H9 (cell line): ENCODE measurements around the gene RHEBL1. TPM values are rescaled to one million over a fixed set of nuclear protein-coding genes. Genes with fewer than 3 reads are reported as not detected.

Experiments
- DNase-seq: peaks from one replicate; pipeline ENCODE4 v3.0.0-alpha.2; 2017
- H2AFZ ChIP-seq: one replicate; pipeline ENCODE4 v1.6.1; 2013; ENCODE audit warnings: mild to moderate bottlenecking, low read length, control low read depth, moderate library complexity
- H2AK5ac ChIP-seq: 2 replicates; pipeline ENCODE4 v1.6.1; 2013; ENCODE audit warnings: low read length, control low read depth, mixed read lengths; ENCODE audit not compliant: insufficient read length
- H2BK120ac ChIP-seq: one replicate; pipeline ENCODE4 v1.6.1; 2013; ENCODE audit warnings: low read depth, mild to moderate bottlenecking, low read length, control low read depth, inconsistent platforms; ENCODE audit not compliant: poor library complexity, severe bottlenecking
- H2BK12ac ChIP-seq: 2 replicates; pipeline ENCODE4 v1.6.1; 2013; ENCODE audit warnings: low read length, control low read depth, mixed read lengths, low read depth; ENCODE audit not compliant: insufficient read length
- H2BK15ac ChIP-seq: 2 replicates; pipeline ENCODE4 v1.6.1; 2013; ENCODE audit warnings: low read depth, low read length, control low read depth
- H2BK20ac ChIP-seq: one replicate; pipeline ENCODE4 v1.6.1; 2013; ENCODE audit warnings: low read depth, mild to moderate bottlenecking, low read length, control low read depth, inconsistent platforms; ENCODE audit not compliant: poor library complexity, severe bottlenecking
- H2BK5ac ChIP-seq: 2 replicates; pipeline ENCODE4 v1.6.1; 2013; ENCODE audit warnings: low read length, control low read depth, mixed read lengths; ENCODE audit not compliant: insufficient read length
- H3K14ac ChIP-seq: 2 replicates; pipeline ENCODE4 v1.6.1; 2013; ENCODE audit warnings: low read length, control low read depth; ENCODE audit not compliant: insufficient read depth
- H3K18ac ChIP-seq: 2 replicates; pipeline ENCODE4 v1.6.1; 2013; ENCODE audit warnings: low read depth, mild to moderate bottlenecking, mixed read lengths, low read length, control low read depth; ENCODE audit not compliant: insufficient read length
- H3K23ac ChIP-seq: 2 replicates; pipeline ENCODE4 v1.6.1; 2013; ENCODE audit warnings: low read length, control low read depth, mixed read lengths, low read depth; ENCODE audit not compliant: insufficient read length
- H3K23me2 ChIP-seq: 2 replicates; pipeline ENCODE4 v1.6.1; 2013; ENCODE audit warnings: low read depth, mild to moderate bottlenecking, mixed read lengths, low read length, control low read depth; ENCODE audit not compliant: insufficient read length, poor library complexity, severe bottlenecking
- H3K27ac ChIP-seq: 2 replicates; pipeline ENCODE4 v1.5.1; 2013; ENCODE audit warnings: low read length, control low read depth, mixed read lengths, low read depth; ENCODE audit not compliant: insufficient read length
- H3K27me3 ChIP-seq: 2 replicates; pipeline ENCODE4 v1.6.1; 2013; ENCODE audit warnings: low read length, control low read depth, inconsistent platforms; ENCODE audit not compliant: insufficient read depth
- H3K4ac ChIP-seq: 2 replicates; pipeline ENCODE4 v1.6.1; 2013; ENCODE audit warnings: low read depth, mild to moderate bottlenecking, control low read depth, inconsistent platforms, low read length, moderate library complexity
- H3K4me1 ChIP-seq: 2 replicates; pipeline ENCODE4 v1.6.1; 2013; ENCODE audit warnings: low read length, control low read depth, inconsistent platforms; ENCODE audit not compliant: insufficient read depth
- H3K4me2 ChIP-seq: 2 replicates; pipeline ENCODE4 v1.6.1; 2013; ENCODE audit warnings: low read length, control low read depth, mixed read lengths; ENCODE audit not compliant: insufficient read length, insufficient read depth
- H3K56ac ChIP-seq: 2 replicates; pipeline ENCODE4 v1.6.1; 2013; ENCODE audit warnings: low read depth, mild to moderate bottlenecking, mixed read lengths, low read length, control low read depth; ENCODE audit not compliant: insufficient read length
- H3K79me1 ChIP-seq: 2 replicates; pipeline ENCODE4 v1.6.1; 2013; ENCODE audit warnings: low read depth, mild to moderate bottlenecking, moderate library complexity, low read length, control low read depth, inconsistent platforms; ENCODE audit not compliant: insufficient read depth, poor library complexity, severe bottlenecking
- H3K79me2 ChIP-seq: 2 replicates; pipeline ENCODE4 v1.6.1; 2013; ENCODE audit warnings: low read length, control low read depth, inconsistent platforms; ENCODE audit not compliant: insufficient read depth
- H3K9ac ChIP-seq: 2 replicates; pipeline ENCODE4 v1.6.1; 2013; ENCODE audit warnings: low read length, control low read depth, mixed read lengths; ENCODE audit not compliant: insufficient read length; ENCODE audit errors: extremely low read depth
- H3K9me3 ChIP-seq: one replicate; pipeline ENCODE4 v1.6.1; 2013; ENCODE audit warnings: low read depth, low read length, inconsistent platforms; ENCODE audit not compliant: control insufficient read depth
- H3T11ph ChIP-seq: one replicate; pipeline ENCODE4 v1.6.1; 2013; ENCODE audit warnings: mild to moderate bottlenecking, low read length, control low read depth, inconsistent platforms
- H4K20me1 ChIP-seq: one replicate; pipeline ENCODE4 v1.6.1; 2013; ENCODE audit not compliant: control insufficient read depth, insufficient read length, insufficient read depth
- H4K5ac ChIP-seq: 2 replicates; pipeline ENCODE4 v1.6.1; 2013; ENCODE audit warnings: low read depth, mild to moderate bottlenecking, mixed read lengths, low read length, control low read depth; ENCODE audit not compliant: insufficient read length
- H4K8ac ChIP-seq: replicated peaks from 2 replicates; pipeline ENCODE4 v1.6.1; 2013; ENCODE audit warnings: low read length, control low read depth, mixed read lengths, low read depth; ENCODE audit not compliant: insufficient read length
- H4K91ac ChIP-seq: 2 replicates; pipeline ENCODE4 v1.6.1; 2013; ENCODE audit warnings: low read depth, mild to moderate bottlenecking, moderate library complexity, mixed read lengths, low read length, control low read depth; ENCODE audit not compliant: insufficient read length
- H3K27ac Mint-ChIP-seq, 3 experiments: 2 replicates in 2 of 3; 3 replicates in 1 of 3; pipeline ENCODE4 v1.8.0; 2020 to 2021; ENCODE audit warnings: mixed read lengths in 3 of 3, mild to moderate bottlenecking in 1 of 3, moderate library complexity in 1 of 3
- H3K27me3 Mint-ChIP-seq: 2 replicates; pipeline ENCODE4 v1.8.0; 2021; ENCODE audit warnings: low read depth, mild to moderate bottlenecking, moderate library complexity, mixed read lengths
- H3K36me3 Mint-ChIP-seq, 3 experiments: 2 replicates in 2 of 3; 3 replicates in 1 of 3; pipeline ENCODE4 v1.8.0; 2020 to 2021; ENCODE audit warnings: low read depth in 3 of 3, mixed read lengths in 3 of 3; ENCODE audit not compliant: insufficient read depth in 1 of 3
- H3K4me1 Mint-ChIP-seq, 2 experiments: 2 replicates each; pipeline ENCODE4 v1.8.0; 2020; ENCODE audit warnings: mixed read lengths in 2 of 2
- H3K4me3 Mint-ChIP-seq, 2 experiments: 2 replicates in 1 of 2; 3 replicates in 1 of 2; pipeline ENCODE4 v1.8.0; 2020 to 2021; ENCODE audit warnings: mild to moderate bottlenecking in 2 of 2, mixed read lengths in 2 of 2, moderate library complexity in 1 of 2
- H3K9me3 Mint-ChIP-seq, 2 experiments: 2 replicates in 1 of 2; 3 replicates in 1 of 2; pipeline ENCODE4 v1.8.0; 2020; ENCODE audit warnings: mild to moderate bottlenecking in 2 of 2, mixed read lengths in 2 of 2, moderate library complexity in 1 of 2
- WGBS: extraction: QIAGEN DNeasy Blood & Tissue Kit; methylation state at CpG from one replicate; pipeline ENCODE4 v1.1.7; 2013; ENCODE audit warnings: missing lambda C conversion rate, low lambda C conversion rate, mixed read lengths; ENCODE audit not compliant: insufficient read length; ENCODE audit errors: extremely low coverage; 5-methylcytosine and 5-hydroxymethylcytosine counted together
- total RNA-seq: library from RNA; stranded (reverse); gene quantifications from 2 replicates; pipeline ENCODE4 v1.2.1, GENCODE V29; 2021
- TF ChIP-seq, protein P1 (sequence below): fragments of 200-600 bp; sonication (generic); conservative IDR thresholded peaks from 3 replicates; pipeline ENCODE4 v1.8.0; 2021; ENCODE audit warnings: antibody characterized with exemption, mild to moderate bottlenecking

RHEBL1 gene
- total RNA-seq, 1 experiment from 2014 or later, result 4.0 TPM

DNA sequence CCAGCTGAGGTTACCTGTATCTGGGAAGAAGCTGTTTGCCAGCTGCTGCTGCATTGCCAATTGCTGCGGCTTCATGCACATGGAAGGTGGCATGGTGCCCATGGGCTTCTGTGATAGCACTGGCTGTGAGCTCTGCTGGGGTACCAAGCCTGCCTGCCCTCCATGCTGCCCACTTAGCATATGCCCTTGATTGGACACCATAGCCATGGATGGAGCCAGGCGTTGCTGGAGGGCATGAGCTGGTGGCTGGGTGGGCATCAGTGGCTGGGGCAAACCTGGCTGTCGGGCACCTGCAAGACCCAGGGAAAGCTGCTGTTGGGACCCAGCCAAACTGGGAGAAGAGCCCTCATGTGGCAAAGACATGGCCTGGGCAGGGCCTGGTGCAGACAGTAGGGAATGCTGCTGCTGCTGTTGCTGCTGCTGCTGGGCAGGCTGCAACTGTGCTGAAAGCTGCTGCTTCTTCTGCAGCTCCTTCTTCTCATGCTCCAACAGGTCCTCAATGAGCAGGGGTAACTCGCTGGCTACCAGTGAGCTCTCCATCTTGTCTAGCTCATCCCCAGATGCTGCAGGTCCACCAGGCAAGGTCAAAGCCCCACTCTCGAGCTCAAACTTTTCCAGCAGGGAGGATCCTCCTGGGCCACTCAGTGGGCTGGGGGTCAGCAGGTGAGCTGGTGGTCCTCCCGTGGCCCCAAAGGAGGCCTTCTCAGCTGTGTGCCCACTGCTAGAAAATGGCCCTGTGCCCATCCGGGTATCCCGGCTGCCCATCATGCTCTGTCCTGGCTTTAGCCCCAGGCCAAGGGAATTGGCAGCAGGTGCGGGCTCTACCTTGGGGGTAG is 32.5 kb downstream of the RHEBL1 start:
- Histone ChIP-seq H4K20me1 (no peaks in the 10 kb centered on the region), H2AFZ (no peak overlapping the region), H3K27ac (no peak overlapping the region), H2BK120ac (no peak overlapping the region), H3K4ac (no peak overlapping the region), H2BK12ac (no peak overlapping the region), H3K23ac (no peak overlapping the region), H2BK5ac (no peak overlapping the region), H2AK5ac (no peak overlapping the region), H3K79me2 (no peaks in the 10 kb centered on the region), H3K27me3 (no peaks in the 10 kb centered on the region), H4K5ac (no peak overlapping the region), H3K4me1 (no peaks in the 10 kb centered on the region), H3K23me2 (no peaks in the 10 kb centered on the region), H4K91ac (no peak overlapping the region), H3K4me2 (no peak overlapping the region), H3T11ph (no peak overlapping the region), H3K79me1 (no peaks in the 10 kb centered on the region), H4K8ac (no peak overlapping the region), H3K18ac (no peak overlapping the region), H2BK15ac (no peak overlapping the region), H3K9me3 (no peaks in the 10 kb centered on the region), H3K56ac (no peak overlapping the region), H2BK20ac (no peak overlapping the region), H3K9ac (no peak overlapping the region), H3K14ac (no peak overlapping the region)
- DNase-seq, result no peak
- Mint-ChIP-seq H3K27ac (no peak overlapping the region), H3K4me3 (no peak overlapping the region), H3K4me1 (no peaks in the 10 kb centered on the region), H3K27me3 (no peaks in the 10 kb centered on the region), H3K9me3 (no peaks in the 10 kb centered on the region), H3K36me3 (peaks cover 41 to 94% (median 90%) of the 10 kb centered on the region in 3 experiments; a peak in 6 of 7 replicates)
- TF ChIP-seq, protein P1, sequence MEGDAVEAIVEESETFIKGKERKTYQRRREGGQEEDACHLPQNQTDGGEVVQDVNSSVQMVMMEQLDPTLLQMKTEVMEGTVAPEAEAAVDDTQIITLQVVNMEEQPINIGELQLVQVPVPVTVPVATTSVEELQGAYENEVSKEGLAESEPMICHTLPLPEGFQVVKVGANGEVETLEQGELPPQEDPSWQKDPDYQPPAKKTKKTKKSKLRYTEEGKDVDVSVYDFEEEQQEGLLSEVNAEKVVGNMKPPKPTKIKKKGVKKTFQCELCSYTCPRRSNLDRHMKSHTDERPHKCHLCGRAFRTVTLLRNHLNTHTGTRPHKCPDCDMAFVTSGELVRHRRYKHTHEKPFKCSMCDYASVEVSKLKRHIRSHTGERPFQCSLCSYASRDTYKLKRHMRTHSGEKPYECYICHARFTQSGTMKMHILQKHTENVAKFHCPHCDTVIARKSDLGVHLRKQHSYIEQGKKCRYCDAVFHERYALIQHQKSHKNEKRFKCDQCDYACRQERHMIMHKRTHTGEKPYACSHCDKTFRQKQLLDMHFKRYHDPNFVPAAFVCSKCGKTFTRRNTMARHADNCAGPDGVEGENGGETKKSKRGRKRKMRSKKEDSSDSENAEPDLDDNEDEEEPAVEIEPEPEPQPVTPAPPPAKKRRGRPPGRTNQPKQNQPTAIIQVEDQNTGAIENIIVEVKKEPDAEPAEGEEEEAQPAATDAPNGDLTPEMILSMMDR, result no peak
- WGBS, result no CpG with 5 or more reads among the region's 9 CpGs
